GM18858 (cell line): ENCODE results near the gene GARIN5A.

Experiments used
- ATAC-seq: cut with Tn5 transposase; IDR thresholded peaks from one replicate; pipeline ENCODE4 v1.9.1; 2021; ENCODE audit not compliant: unreplicated experiment

The GARIN5A gene

DNA sequence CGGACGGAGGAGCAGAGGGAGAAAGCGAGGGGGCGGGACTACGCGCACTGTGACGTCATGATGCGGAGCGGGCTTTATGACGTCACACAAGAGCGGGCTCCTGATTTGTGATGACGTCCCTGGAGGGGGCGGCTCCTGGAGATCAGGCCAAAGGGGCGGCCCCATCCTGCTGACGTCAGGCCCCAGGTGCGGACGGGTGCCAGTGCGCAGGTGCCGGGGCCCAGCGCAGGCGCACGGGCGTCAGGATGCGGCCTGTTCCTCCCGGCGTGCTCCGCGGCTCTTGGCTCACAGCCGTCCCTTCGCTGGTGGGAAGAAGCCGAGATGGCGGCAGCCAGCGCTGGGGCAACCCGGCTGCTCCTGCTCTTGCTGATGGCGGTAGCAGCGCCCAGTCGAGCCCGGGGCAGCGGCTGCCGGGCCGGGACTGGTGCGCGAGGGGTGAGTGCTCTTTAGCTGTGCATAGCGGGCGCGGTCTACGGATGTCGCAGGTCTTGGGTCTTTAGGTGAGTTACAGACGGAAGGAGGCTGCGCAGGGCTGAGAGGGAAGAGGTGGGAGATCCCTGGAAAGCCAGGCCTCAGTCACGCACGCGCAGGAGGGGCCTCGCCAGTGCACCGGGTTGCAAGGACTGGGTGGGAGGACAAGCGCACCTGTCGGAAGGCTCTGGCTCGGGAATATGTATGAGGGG, at the start of gene GARIN5A, which contains the start of gene EMC10:
Gene GARIN5A, minus strand, starts transcription at position 625 of the 683 bp plus-strand sequence. Its CDS starts 460 bp downstream, at position 165.
Gene EMC10, plus strand, starts transcription at position 284 of the 683 bp plus-strand sequence. Its CDS starts 38 bp downstream, at position 322.
- peak; percentile 57 for ATAC-seq

DNA sequence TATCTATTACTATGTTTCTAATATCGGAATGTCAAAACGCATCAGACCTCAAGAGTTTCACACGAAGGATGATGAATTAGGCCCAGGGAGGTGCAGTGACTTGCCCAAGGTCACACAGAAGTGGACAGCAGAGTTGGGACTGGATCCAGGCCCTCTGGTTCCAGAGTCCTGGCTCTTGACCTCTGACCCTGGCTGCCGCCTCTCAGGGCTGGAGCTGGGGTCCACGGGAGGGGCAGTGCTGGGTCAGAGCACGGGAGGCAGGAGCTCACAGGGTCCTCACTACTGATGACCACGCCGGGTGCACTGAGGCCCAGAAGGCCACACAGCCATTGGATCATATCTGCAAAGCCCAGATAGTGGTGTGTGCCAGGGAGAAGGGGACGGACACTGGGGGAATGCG, 46.2 kb upstream of the GARIN5A start:
- ATAC-seq, result no peak

DNA sequence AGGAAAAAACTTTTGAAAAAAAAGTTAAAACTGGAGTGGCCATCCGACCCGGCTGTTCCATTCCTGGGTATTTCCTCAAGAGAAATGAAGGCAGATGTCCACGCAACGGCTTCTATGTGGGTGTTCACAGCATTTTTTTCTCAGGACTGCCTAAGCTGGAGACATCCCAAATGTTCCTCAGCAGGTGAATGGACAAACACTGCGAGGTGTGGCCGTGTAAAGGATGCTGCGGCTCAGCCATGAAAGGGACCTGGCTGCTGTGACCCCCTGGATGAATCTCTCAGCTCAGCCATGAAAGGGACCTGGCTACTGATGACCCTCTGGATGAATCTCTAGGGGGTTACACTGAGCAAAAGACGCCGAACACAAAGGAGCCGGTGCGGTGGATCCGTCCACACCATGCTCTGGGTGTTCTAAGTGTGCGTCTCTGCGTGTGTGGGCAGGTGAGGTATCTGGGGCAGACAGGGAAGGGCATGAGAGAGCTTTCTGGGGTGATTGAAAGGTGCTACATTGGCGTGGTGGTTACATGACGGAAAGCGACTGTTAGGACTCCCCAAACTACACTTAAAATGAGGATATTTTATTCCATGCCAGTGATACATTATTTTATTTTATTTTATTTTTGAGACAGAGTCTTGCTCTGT, 44.3 kb upstream of the GARIN5A start:
- no peak for ATAC-seq

DNA sequence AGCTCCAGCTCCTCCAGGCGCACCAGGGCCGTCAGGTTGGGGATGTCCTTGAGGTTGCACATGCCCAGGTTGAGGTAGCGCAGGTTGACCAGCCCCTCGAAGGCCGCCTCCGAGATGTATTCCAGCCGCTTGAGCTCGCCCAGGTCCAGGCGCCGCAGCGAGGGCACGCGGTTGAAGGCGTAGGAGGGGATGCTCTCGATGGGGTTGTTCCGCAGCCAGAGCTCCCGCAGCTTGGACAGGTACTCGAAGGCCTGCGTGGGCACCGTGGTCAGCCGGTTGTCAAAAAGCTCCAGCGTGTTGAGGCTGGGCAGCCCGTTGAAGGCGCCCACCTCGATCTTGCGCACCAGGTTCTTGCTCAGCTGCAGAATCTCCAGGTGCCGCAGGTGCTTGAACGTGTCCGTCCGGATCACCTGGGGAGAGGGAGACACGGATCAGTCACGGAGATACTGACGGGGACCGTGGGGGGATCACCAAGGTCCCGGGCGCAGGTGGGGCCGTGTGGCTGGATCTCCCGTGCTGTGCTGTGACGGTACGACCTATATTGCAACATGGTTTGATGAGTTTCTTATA, 42.4 kb upstream of the GARIN5A start:
- no peak for ATAC-seq

DNA sequence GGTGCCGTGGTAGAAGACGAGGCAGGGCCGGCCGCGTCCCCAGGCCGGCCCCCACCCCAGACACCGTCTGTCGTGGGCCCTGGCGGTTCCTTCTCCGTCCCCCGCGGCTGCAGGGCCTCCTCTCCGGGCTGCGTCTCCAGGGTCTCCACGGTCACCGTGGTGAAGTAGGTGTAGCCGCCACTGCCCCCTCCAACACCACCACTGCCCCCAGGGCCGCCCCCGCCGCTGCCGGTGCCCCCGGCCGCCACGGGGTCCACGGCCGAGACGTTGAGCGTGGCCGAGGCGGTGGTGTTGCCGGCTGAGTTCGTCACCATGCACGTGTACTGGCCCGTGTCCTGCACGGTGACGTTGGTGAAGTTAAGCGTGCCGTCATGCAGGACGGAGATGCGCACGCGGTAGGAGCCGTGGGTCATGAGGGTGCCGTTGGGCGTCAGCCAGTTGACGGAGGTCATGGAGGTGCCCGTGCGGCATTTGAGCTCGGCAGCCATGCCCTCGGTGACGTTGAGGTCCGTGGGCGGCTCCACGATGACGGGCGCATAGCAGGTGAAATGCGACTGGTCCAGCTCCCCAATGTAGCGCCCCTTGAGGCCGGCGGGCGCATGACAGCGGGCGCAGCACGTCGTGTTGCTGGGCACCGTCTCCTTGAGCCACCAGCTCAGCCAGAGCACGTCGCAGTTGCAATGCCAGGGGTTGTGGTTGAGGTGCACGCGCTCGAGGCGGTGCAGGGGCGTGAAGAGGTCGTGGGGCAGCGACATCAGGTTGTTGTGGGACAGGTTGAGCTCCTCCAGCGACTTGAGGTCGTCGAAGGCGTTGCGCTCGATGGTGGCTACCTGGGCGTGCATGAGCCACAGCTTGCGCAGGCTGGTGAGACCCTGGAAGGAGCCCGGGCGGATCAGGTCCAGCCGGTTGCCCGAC, 41.7 kb upstream of the GARIN5A start:
- ATAC-seq, result no peak

DNA sequence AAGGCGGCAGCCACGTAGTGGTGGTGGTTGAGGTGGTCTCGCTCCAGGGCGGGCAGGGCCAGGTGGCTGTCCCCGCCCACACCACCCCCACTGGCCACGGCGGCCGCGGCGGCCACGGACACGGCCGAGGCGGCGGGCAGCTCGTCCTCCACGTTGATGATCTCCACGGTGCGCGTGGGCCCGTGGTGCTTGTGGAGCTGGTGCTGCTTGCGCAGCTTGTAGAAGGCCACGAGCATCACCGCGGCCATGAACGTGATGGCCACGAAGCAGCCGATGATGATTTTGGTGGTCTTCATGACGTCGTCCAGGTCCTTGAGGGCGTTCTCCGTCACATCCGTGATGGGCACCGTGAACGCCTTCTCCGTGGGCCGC, 41.0 kb upstream of the GARIN5A start:
- no peak for ATAC-seq

DNA sequence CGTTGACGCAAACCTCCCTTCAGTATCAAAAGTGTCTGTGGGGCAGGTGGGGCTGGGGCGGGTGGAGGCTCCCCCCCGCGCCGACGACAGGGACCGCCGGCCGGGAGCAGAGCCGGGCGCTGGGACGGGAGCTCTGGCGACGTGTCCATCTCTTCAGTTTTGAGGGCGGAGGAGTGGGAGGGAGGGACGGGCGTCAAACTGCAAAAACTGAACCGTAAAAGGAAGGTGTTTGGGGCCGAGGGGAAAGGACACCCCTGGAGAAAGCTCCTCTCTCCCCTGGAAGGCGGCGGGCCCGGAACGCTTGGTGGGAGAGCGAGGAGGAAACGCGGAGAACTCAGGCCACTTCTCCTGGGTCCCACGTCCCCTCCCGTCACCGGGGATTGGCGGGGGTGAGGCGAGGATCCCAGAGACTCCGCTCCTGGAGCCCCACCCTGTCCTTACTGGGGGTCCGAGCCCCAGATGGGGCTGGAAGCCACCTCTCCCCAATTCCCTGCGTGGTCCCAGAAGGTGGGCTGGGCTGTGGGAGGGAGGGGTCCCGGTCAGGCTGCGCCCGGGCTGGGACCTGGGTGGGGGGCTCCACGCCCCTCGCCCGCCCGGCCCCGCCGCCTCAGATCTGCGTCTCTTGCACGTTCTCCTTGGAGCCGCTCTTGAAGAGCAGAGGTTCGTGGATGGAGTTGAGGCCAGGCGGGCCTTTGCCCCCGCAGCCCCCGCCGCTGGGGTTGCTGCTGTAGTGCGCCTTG, 40.5 kb upstream of the GARIN5A start:
- ATAC-seq, result no peak

DNA sequence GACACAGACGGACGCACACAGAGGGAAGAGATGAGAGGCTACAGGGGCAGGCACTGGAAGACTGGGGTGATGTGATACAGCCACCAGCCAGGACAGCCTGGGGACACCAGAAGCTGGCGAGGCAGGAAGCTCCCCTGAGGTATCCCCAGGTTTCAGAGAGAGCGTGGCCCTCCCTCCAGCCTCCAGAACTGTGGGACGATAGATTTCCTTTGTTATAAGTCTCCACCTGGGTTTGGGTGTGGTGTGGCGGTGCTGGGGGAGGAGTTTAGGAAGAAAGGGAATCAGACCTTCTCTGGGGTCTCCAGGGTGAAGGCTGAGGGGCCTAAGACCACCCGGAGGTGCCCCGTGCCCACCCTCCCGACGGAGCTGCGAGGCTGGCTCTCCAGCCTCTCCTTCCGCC, 39.8 kb upstream of the GARIN5A start:
- ATAC-seq, result no peak

DNA sequence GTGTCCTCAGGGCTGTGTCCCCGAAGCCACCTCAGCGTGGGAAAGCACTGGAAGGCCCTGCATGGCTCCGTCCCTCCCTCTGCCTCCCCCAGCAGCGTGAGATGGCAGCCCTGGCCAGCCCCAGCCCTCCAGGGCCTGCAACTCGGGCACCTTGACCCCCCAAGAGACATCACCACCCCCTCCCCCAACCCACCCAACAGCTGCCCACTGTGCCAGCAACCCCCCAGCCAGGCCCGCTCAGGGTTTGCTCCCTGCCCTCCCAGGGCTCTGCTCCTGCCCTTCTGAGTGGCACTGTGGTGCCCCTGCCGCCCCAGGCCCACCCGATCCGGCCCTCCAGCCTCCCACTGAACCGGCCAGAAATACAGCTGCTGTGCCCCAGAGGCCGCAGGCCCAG, 38.5 kb upstream of the GARIN5A start:
- no peak for ATAC-seq

DNA sequence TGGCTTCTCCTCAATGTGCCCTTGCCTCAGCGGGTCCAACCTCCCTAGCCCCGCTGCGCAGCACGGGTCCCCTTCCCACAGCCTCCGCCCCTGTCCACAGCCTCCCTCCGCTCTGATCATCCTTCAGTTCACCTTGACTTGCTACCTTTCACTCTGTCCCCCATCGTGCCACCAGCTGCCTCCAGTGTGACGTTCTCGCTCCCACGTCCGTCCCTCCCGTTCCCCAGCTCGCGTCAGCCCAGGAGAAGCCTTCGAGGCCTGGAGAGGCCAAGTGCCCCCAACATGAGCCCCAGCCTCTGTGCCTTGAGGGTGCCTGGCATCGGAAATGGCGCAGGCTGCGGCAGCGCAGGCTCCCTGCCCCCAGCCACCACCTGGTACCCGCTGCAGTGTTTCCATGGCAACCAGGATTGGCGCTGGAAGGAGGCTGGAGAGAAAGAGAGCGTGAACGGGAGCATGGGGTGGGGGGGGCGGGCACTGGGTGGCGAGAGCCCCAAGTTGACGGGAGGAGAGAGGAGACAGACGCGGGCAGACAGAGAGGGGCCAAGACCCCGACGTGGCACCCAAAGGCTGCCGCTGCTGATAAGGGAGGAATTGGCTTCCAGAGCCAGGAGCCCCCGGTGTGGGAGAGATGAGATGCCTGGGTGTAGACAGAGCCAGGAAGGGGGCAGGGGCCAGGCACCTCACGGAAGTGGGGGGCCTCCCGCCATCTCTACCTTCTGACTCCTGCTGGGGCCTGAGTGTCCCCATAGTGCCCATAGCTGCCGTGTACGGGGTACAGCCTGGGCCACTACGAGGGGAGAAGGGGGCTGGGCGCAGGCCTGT, 37.9 kb upstream of the GARIN5A start:
- no peak for ATAC-seq

DNA sequence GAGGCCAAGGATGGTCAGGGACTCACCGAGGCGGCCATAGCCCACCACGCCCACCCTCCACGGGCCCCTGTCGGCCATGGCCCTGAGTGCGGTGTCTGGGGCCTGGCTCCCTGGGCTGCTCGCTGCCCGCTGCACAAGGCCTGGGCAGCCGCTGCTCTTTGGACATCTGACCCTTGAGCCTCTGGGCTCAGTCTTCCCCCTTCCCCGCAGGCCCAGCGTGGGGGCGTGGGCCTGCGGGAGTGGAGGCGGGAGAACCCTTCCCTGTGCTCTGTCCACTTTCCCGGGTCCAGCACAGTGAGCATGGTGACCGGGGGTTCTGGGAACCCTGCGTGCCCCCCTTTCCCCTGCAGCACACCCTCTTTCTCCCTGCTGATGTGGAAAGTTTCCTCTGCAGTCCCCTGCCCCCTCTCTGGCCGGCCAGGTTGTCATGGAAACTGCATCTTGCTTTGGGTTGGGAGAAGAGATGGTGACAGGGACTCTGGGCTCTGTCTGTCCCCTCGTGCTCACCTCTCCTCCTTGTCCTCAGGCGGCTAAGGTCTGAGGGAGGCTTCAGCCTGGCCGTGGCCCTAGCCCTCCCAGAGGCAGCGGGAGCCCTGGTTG, 37.2 kb upstream of the GARIN5A start, which contains the start of gene ASPDH:
Gene ASPDH, minus strand, starts transcription at position 168 of the 600 bp plus-strand sequence. Its CDS starts 90 bp downstream, at position 78.
- ATAC-seq, result no peak

DNA sequence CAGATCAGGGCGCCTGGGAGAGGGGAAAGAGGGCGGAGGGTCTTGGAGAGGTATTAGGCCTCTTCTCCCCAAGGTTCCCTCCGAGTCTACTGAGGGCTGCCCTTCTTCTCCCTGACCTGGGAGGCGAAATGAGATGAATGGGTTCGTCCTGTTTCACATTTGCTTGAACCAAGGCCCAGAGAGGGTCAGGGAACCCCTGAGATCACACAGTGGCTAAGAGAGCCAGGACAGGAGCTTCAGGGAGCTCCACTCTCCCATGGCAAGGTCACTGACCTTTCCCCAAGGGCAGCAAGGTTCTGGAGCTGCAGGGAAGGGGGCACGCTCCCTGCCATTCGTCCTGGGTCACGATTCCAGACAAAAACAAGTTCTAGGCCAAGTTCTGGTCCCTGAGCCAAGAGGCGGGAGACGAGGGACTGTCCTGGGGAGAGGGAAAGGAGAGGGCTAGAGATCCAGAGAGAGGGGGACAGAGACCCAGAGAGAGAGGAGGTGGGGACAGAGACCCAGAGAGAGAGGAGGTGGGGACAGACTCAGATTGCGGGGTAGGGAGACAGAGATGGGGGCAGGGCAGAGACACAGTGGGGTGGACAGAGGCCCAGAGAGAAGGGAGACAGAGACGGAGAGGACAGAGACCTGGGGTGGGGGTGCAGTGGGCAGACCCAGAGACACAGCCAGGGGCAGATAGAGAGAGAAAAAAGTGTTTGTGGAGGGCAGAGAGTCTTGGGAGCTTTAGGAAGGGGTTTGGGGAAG, 36.5 kb upstream of the GARIN5A start:
- no peak for ATAC-seq

DNA sequence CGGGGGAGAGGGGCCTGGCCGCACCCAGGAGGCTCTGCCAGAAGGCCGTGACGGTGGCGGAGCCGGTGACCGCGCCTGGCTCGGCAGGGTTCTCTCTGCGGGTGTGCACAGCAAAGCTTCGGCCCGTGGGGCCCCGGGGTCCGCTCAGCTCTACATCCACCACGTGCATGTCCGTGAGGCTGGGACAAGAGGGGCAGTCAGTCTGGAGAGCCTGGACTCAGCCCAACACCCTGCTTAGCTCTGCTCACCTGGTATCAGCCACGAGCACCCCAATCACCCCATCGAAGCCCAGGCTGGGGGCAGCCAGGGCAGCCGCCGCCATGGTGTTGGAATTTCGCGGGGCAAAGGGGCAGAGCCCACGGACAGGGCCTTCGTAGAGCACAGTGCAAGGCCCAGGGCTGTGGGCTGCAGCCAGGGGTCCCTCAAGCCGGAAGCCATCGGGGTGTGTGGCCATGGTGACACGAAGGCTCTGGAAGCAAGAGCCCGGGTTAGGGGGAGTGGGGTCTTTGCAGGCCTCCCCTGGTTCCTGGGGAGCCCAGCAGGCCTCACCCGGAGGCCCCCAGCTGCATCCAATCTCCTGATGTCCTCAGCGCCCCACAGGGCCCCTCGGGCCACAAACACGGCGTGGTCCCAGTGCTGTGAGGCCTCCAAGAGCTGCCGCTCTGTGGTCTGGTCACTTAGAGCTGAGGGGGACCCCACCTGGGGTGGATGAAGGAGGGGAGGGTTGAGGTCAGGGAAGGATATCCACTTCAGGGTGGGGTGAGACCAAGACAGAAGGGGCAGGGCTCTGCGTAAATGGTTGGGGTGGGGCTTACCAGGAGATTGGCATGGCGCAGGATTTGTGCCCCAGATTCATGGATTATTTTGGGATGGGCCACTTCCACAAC, 35.7 kb upstream of the GARIN5A start:
- ATAC-seq, result no peak

DNA sequence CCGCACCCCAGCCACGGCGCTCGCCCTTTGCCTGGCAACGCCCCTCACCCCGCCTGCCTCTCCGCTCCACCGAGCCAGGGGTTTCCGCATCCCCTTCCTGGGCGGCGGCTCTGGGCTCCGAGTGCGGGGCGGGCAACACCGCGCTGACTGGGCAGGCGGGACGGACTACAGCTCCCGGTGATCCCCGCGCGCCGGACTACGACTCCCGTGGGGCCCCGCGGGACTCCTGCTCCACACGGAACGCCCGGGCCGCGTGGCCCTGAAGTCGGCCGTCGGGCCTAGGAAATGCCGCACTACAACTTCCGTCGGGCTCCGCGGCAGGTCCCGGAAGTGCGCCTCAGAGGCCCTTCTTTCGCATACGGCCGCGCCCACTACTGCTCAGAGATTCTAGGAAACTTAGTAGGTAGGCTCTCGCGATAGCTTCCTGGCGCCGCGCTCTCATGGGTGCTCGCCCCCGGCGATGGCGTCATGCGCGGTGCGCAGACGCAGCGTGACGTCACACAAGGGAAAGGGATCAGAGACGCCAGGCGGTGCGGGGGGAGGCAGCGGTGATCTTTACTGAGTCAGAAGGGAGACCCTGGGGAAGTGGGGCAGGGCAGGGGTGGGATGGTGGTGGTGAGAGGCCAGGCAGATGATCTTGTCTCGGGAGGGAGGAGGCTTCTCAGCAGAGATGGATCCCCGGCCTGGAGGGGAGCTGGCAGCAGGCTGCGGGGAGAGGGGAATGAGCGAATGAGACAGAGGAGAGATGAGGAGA, 34.6 kb upstream of the GARIN5A start, which contains the start of gene JOSD2:
Gene JOSD2, minus strand, starts transcription at position 123 of the 754 bp plus-strand sequence. CDS start 760 bp downstream, outside the sequence.
- peak; percentile 73 for ATAC-seq

DNA sequence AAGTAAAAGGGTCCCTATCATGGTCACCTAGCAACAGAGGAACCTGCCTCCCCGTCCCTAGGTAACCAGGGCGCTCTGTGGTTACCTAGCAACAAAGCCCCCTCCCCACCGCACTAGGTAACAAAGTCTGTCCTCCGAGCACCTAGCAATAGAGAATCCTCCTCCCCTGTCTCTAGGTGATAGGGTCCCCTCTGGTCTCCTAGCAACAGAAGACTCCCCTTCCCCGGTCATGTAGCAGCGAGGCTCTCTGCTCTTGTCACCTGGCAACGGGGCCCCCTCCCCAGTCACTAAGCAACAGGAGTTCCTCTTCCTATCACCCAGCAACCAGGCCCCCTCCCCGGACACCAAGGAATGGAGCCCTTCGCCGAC, 34.0 kb upstream of the GARIN5A start:
- ATAC-seq, result no peak

DNA sequence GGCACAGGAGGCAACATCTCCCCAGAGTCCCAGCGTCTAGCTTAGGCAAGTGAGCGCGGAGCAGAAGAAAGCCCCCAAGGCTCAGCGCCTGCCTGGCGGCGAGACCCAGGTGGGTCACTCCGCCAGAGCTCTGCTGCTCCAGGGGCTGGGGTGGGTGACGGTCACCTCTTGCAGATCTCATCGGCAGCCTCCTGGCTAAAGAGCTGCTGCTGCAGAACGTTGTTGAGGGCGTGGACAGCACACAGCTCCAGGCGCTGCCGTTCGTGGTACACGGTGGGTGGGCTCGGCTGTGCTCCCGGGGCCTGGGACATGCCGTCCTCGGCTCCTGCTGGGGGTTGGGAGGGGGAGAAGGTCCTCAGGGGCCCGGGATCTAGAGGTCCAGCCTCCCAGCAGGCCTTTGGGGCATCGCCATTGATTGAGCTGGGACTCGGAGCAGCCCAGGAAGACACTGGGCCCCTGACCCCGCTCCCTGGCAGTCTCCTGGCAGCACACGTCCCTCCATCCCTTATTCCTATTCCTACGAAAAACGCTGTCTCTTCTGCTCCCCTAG, 33.5 kb upstream of the GARIN5A start:
- no peak for ATAC-seq
